Loucy (cell line): ENCODE data around the gene HYOU1.

ENCODE experiments used
- H2AFZ ChIP-seq: fragments of 200-600 bp; sonication (generic); 2 replicates; pipeline ENCODE4 v1.6.0; 2016; ENCODE audit warnings: antibody characterized with exemption, mild to moderate bottlenecking, low read length, moderate library complexity
- H3F3A ChIP-seq: fragments of 200-600 bp; 2 replicates; pipeline ENCODE4 v1.6.0; 2016; ENCODE audit warnings: antibody characterized with exemption, low read depth, mild to moderate bottlenecking
- H3K27me3 ChIP-seq: fragments of 200-600 bp; sonication (generic); 2 replicates; pipeline ENCODE4 v1.6.1; 2014; ENCODE audit warnings: low read length, mild to moderate bottlenecking; ENCODE audit not compliant: insufficient read depth, poor library complexity, severe bottlenecking
- H3K36me3 ChIP-seq: fragments of 200-600 bp; sonication (generic); 2 replicates; pipeline ENCODE4 v1.6.1; 2016; ENCODE audit warnings: low read length; ENCODE audit not compliant: insufficient read depth
- H3K4me1 ChIP-seq: fragments of 200-600 bp; sonication (generic); 2 replicates; pipeline ENCODE4 v1.5.1; 2014; ENCODE audit warnings: low read length, mild to moderate bottlenecking; ENCODE audit not compliant: insufficient read depth, poor library complexity, severe bottlenecking
- H3K4me2 ChIP-seq: fragments of 200-600 bp; sonication (generic); 2 replicates; pipeline ENCODE4 v1.6.0; 2014; ENCODE audit warnings: antibody characterized with exemption, low read length, low read depth, mild to moderate bottlenecking; ENCODE audit not compliant: poor library complexity, severe bottlenecking
- H3K4me3 ChIP-seq: fragments of 200-600 bp; sonication (generic); 2 replicates; pipeline ENCODE4 v1.5.1; 2014; ENCODE audit warnings: low read length, mild to moderate bottlenecking, mixed read lengths; ENCODE audit not compliant: poor library complexity, severe bottlenecking
- H3K79me2 ChIP-seq: fragments of 200-600 bp; sonication (generic); 2 replicates; pipeline ENCODE4 v1.6.1; 2014; ENCODE audit warnings: low read length; ENCODE audit not compliant: insufficient read depth
- H3K9ac ChIP-seq: fragments of 200-600 bp; sonication (generic); 2 replicates; pipeline ENCODE4 v1.6.0; 2014; ENCODE audit warnings: mild to moderate bottlenecking, low read depth, low read length, moderate library complexity; ENCODE audit not compliant: poor library complexity, severe bottlenecking
- H3K9me2 ChIP-seq: fragments of 200-600 bp; sonication (generic); replicated peaks from 2 replicates; pipeline ENCODE4 v1.6.1; 2016; ENCODE audit warnings: low read depth, low read length, mixed read lengths
- H3K9me3 ChIP-seq: fragments of 200-600 bp; sonication (generic); 2 replicates; pipeline ENCODE4 v1.6.1; 2014; ENCODE audit warnings: mild to moderate bottlenecking, antibody characterized with exemption, low read length, low read depth; ENCODE audit not compliant: insufficient read depth
- H4K20me1 ChIP-seq: fragments of 200-600 bp; sonication (generic); 2 replicates; pipeline ENCODE4 v1.6.0; 2014; ENCODE audit warnings: antibody characterized with exemption, low read length, mild to moderate bottlenecking; ENCODE audit not compliant: insufficient read depth, poor library complexity, severe bottlenecking
- EZH2phosphoT487 ChIP-seq: fragments of 200-600 bp; IDR thresholded peaks from 2 replicates; pipeline ENCODE4 v1.6.1; 2018; ENCODE audit warnings: antibody characterized with exemption, mild to moderate bottlenecking, moderate library complexity, borderline replicate concordance
- TF ChIP-seq, protein P1 (sequence below): fragments of 200-600 bp; sonication (generic); conservative IDR thresholded peaks from 2 replicates; pipeline ENCODE4 v1.5.1; 2014; ENCODE audit warnings: mild to moderate bottlenecking, antibody characterized with exemption, low read length

Gene HYOU1

DNA sequence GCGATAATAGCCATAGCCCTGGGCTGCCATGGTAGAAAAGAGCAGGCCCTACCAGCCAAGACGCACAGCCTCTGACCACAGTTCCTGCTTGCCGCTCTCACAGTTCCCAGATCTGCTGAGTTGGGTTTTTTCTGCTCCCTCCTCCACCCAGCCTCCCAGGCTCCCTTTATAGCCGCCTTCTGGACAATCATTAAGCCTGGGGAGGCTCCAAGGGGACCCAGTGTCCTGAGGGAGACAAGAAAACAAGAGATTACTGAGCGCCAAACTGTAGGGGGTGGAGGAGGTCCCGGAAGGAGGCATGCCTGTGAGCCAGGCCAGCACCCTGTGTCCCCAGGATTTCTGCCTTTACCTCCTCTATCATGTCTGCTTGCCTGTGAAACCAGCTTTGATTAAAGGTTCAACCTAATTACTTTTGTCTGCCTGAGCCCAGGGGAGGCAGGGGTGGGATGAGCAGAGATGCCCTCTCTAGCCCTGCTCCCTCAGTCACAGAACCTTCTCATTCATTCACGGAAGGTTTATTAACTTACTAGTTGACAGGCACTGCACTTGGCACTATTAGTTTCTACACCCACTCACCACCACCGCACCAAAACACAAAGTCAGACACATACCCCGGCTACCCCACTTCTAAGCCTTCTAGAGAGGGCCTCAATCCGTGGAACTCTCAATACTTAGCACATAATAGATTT, 27.5 kb downstream of the HYOU1 start:
- Histone ChIP-seq H3K27me3 (no peaks in the 10 kb centered on the region), H3K9ac (peak overlapping the region; percentile 89), H3K4me1 (peaks cover 22% of the 10 kb centered on the region), H4K20me1 (no peaks in the 10 kb centered on the region), H3K79me2 (peaks cover 28% of the 10 kb centered on the region), H2AFZ (no peak overlapping the region), H3F3A (no peaks in the 10 kb centered on the region), H3K4me3 (peak overlapping the region; percentile 93), H3K9me3 (no peaks in the 10 kb centered on the region), H3K36me3 (peaks cover 6% of the 10 kb centered on the region; the same call in 1 of the 2 replicates), H3K4me2 (peak overlapping the region; percentile 85), H3K9me2 (no peaks in the 10 kb centered on the region)
- TF ChIP-seq, protein P1, sequence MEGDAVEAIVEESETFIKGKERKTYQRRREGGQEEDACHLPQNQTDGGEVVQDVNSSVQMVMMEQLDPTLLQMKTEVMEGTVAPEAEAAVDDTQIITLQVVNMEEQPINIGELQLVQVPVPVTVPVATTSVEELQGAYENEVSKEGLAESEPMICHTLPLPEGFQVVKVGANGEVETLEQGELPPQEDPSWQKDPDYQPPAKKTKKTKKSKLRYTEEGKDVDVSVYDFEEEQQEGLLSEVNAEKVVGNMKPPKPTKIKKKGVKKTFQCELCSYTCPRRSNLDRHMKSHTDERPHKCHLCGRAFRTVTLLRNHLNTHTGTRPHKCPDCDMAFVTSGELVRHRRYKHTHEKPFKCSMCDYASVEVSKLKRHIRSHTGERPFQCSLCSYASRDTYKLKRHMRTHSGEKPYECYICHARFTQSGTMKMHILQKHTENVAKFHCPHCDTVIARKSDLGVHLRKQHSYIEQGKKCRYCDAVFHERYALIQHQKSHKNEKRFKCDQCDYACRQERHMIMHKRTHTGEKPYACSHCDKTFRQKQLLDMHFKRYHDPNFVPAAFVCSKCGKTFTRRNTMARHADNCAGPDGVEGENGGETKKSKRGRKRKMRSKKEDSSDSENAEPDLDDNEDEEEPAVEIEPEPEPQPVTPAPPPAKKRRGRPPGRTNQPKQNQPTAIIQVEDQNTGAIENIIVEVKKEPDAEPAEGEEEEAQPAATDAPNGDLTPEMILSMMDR = no peak
- TF ChIP-seq EZH2phosphoT487 = no peak

DNA sequence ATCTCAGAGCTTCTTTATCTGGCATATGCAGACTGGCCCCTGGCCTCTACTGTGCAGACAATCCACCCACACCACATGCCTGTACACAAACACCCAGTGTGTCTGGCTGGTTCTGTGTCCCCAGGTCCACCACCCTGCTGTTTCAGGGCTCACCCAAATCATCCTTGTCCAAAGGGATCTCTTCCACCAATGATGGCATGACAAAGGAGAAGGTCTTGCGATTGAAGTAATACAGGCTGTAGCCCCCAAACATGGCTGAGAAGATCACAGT, 28.0 kb downstream of the HYOU1 start:
- no peaks in the 10 kb centered on the region for H3K27me3 ChIP-seq
- H3K79me2 ChIP-seq = peaks cover 28% of the 10 kb centered on the region
- H3K9me2 ChIP-seq = no peaks in the 10 kb centered on the region
- peak overlapping the region; percentile 89 for H3K9ac ChIP-seq
- no peaks in the 10 kb centered on the region for H4K20me1 ChIP-seq
- H3K4me3 ChIP-seq = peak overlapping the region; percentile 93
- peaks cover 22% of the 10 kb centered on the region for H3K4me1 ChIP-seq
- no peaks in the 10 kb centered on the region for H3F3A ChIP-seq
- H3K4me2 ChIP-seq = peak overlapping the region; percentile 85
- TF ChIP-seq EZH2phosphoT487 = no peak
- TF ChIP-seq, protein P1 = no peak
- peaks cover 6% of the 10 kb centered on the region; the same call in 1 of the 2 replicates for H3K36me3 ChIP-seq
- H3K9me3 ChIP-seq = no peaks in the 10 kb centered on the region
- no peak overlapping the region for H2AFZ ChIP-seq

DNA sequence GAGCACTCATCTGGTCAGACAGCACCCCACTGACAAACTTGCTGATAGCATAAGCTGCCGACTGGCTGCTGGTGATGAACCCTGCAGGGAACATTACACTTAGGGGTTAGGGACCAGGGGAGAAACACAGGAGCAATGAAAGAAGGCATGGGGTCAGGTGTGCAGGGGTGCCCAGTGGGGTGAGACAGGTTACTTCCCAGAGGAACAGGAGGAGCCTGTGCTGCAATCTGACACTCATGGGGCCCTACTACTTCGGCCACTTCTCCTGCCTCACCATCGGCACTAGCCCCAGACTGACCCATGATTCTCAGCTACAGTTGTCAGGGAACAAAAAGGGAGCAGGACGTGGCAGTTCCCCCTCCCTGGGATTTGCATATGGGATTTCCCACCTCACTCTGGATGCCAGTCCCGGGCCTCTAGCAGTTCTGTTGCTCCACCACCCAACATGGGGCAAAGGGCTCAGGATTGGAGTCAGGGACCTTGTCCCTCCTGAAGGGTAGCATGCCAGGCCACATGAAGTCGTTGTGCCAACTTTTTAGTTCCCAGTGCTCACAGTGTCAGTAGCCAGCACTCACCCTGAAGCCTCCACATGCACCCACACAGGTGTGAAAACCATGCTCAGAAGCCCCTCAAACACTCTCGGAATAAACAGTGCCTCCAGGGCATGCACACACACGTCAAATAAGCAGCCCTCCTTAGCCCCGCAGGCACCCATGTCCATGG, 28.5 kb downstream of the HYOU1 start:
- peaks cover 6% of the 10 kb centered on the region for H3K36me3 ChIP-seq
- no peaks in the 10 kb centered on the region for H3K9me3 ChIP-seq
- H3K4me3 ChIP-seq = peak overlapping the region; percentile 93
- no peaks in the 10 kb centered on the region for H3F3A ChIP-seq
- H3K4me1 ChIP-seq = peaks cover 22% of the 10 kb centered on the region
- no peaks in the 10 kb centered on the region for H3K27me3 ChIP-seq
- peak overlapping the region; percentile 89 for H3K9ac ChIP-seq
- H3K4me2 ChIP-seq = peak overlapping the region; percentile 85
- peaks cover 32% of the 10 kb centered on the region for H3K79me2 ChIP-seq
- no peaks in the 10 kb centered on the region for H3K9me2 ChIP-seq
- no peak for TF ChIP-seq EZH2phosphoT487
- TF ChIP-seq, protein P1 = no peak
- no peaks in the 10 kb centered on the region for H4K20me1 ChIP-seq
- H2AFZ ChIP-seq = no peak overlapping the region
